Renal cortex interstitium (tissue), 11 donors: Measurements from ENCODE around the gene RPL18. TPM values are rescaled to one million over a fixed set of nuclear protein-coding genes. Genes with fewer than 3 reads are reported as not detected.
A peak's percentile ranks its signal among the peaks of the same experiment; 100 is the strongest.

Experiments used
- DNase-seq, 11 donors: peaks; one replicate each; pipeline ENCODE4 v3.0.0-alpha.2; 2013; ENCODE audit warnings: low read depth in 9 of 11, low spot score in 4 of 11; ENCODE audit errors: extremely low read depth in 1 of 11
- polyA plus RNA-seq, 3 donors: library from polyadenylated mRNA; unstranded; fragments of 120-200 nt; gene quantifications; one replicate each; pipeline ENCODE4 v1.2.1, GENCODE V29; 2013; ENCODE audit not compliant: insufficient read length in 3 of 3

The RPL18 gene
- polyA plus RNA-seq, 3 donors: 1,072 to 1,401 (median 1,249) TPM

- no peak for DNase-seq
These were observed 8.4 kb upstream of the RPL18 start for GRCh38 chr19:48627201-48627864.

DNA sequence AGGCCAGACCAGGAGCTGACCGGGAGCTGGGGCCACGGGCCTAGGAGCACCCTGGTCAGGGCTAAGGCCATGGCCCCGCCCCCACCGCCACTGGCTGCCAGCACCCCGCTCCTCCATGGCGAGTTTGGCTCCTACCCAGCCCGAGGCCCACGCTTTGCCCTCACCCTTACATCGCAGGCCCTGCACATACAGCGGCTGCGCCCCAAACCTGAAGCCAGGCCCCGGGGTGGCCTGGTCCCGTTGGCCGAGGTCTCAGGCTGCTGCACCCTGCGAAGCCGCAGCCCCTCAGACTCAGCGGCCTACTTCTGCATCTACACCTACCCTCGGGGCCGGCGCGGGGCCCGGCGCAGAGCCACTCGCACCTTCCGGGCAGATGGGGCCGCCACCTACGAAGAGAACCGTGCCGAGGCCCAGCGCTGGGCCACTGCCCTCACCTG lies 6.9 kb upstream of the RPL18 start:
- no peak for DNase-seq

- no peak for DNase-seq
These were observed 6.1 kb upstream of the RPL18 start for GRCh38 chr19:48624791-48625723.

GRCh38 chr19:48624067-48624594 lies 5.2 kb upstream of the RPL18 start:
- peak; percentile 88 to 98 (median 97) for DNase-seq

DNA sequence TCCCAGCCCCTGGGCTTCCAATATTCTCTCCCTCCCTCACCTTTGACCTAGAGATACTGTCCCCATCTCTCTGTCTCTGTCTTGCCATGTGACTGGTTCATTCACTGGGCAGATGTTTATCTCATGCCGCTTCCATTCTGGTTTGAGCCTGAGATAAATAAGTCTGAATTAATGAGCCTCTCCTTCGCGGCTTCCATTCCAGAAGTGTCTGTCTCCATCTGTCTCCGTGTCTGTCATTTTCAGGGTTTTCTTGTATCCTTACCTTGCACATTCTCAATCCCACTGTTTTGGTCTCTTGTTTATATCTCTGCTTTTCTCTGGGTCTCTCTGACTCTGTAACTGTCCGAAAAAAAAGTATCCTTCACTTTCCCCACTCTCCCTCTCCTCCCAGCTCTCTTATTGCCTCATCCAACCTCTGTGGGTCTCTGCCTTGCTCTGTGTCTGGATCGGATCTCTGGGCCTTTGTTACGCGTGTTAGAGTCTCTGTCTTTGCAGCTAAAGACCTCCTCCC lies 4.6 kb upstream of the RPL18 start:
- DNase-seq: no peak

GRCh38 chr19:48619692-48620585 lies 961 bp upstream of the RPL18 start:
- DNase-seq: no peak

DNA sequence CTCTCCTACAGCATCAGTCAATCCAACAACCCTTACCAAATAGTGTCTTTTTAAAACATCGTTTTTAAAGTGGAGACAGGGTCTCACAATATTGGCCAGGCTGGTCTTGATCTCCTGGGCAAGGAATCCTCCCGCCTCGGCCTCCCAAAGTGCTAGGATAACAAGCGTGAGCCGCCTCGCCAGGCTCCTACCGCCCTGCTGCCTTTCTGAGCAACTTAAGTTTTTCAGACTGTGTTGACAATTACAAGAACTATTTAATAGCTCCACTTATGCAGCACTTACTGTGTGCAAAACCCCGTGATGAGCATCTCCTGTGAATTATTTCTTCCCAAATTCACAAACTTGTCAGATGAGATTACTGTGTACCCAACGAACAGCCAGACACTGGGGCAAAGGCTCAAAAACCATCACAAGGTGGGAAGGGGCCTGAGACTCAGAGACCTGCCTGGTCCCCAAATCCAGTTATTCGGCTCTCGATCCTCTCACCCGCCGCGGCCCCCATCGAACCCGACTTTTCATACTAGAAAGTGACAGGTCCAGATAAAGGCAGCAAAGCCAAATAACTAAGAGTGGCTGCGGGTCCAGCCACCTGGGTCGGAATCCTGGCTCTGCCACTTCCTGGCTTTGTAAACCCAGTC lies 581 bp downstream of the RPL18 start:
- no peak for DNase-seq

DNA sequence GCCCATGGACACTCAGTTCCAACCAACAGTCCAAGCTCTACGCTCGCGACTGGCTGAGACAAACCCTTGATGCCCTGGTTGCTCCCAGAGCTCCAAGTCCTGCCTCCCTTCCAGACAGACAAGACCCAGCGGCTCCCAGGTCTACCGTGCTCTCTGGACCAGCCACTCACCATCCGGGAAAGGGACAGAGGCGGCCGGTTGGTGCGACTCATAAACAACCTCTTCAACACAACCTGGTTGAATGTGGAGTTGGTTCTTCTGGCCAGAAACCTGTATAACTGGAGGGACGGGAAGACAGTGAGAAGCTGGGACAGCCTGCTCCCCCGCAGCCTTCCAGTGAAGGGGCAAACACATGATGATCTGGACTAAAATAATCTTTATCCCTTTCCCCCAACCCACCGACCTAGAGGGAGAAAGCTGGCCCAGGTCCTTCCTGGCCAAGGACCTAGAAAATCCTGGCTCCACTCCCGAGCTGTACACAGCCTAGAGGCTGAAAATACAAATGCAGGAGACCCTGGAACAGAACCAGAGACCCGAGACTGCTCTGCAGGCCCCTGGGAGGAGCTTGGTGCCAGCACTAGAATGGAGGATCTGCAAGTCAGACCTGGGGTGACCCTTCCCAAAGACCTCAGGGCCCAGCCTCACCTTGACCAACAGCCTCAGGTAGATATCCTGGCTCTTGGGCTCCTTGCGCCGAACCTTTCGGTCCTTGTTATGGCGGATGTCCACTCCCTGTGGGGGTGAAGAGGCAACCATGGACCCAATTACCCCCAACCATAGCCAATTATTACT lies 1.6 kb downstream of the RPL18 start:
- no peak for DNase-seq

DNA sequence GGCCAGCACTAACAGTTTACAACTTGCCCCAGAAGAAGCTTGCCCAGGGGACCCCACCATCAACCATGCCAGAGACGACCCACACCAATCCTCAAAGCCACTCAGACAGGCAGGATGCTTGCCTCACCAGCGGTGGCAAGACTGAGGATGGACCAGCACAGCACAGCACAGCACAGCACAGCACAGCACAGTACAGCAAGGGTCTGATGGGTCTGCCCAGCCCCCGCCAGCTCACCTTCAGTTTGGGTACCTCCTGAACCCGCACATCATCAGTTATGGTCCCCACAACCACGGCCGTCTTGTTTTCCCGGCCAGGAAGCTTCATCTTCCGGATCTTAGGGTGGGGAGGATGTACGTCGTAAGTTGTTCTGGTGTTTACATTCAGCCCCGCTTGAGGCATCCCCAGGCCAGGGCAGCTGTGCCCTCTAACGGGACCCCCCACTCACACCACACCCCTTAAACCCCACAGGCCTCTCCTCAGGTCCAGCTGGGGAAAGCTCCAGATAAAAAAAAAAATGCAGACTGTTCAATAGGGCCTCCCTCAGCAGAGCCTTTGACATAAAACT lies 2.4 kb downstream of the RPL18 start:
- no peak for DNase-seq

GRCh38 chr19:48616041-48616436 lies 2.9 kb downstream of the RPL18 start:
- no peak for DNase-seq

DNA sequence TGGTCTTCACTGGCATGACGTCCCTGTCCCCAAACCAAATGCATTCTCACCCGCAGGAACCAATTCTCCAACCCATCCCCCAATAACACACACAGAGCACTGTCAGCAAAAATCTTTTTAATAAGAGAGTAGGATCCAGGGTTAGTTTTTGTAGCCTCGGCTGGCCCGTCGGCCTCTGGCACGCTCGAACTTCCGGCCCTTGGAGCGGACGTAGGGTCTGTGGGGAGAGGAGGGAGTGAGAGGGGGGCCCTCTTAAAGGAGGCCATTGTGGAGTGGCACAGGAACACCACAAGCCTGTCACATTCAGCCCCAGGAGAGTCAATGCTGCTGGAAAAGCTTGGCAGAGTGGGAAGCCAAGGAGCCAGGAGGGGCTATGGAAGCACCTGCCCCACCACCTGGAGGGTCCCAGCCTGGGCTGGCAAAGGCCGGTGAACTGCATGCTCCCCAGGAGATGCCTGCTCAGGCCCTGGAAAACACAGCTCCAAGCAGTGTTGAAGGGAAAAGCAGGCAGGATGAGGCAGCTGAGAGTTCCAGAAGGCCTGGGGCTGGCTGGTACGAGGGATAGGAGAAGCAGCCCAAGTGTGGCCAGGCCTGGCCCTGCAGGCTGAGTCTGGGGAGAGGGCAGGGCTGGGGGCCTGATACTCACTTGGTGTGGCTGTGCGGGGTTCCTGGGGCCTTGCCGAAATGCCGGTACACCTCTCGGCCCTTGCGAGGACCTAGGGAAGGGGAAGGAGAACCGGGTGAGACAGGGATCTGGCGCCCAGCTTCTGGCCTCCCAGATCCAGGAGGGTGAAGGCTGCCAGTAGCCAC lies 3.5 kb downstream of the RPL18 start:
- no peak for DNase-seq

GRCh38 chr19:48614436-48615230 lies 4.3 kb downstream of the RPL18 start, which contains the start of gene FAM83E:
Gene FAM83E (minus strand): TSS chr19:48615076. CDS start chr19:48613372, 1,704 bp downstream.
- no peak for DNase-seq

DNA sequence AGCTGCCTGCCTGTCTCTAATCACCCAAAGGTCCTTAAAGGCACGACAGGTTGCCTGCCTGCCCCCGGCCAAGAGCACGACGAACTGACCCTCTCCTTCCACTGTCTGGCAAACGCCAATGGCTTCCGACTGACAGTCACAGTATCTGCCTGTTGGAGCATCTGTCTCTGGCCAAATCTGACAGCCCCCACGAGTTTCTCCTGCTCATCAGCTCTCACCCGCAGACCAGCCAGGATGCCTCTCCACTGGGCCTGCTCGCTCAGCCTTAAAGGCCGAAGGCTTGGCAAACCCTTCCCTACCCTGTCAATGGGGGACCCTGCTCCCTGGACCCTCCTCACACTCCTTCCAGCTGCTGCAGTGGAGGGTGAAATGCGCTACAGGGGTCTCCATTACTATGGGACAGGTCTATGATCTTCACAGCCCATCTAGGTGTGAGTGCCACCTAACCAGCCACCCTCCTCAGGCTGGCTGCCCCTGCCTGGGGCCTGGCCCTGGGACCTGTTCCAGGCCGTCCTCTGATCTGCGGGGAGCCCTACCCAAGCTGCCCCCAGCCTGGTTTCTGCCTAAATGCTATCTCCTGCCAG lies 5.0 kb downstream of the RPL18 start:
- no peak for DNase-seq

DNA sequence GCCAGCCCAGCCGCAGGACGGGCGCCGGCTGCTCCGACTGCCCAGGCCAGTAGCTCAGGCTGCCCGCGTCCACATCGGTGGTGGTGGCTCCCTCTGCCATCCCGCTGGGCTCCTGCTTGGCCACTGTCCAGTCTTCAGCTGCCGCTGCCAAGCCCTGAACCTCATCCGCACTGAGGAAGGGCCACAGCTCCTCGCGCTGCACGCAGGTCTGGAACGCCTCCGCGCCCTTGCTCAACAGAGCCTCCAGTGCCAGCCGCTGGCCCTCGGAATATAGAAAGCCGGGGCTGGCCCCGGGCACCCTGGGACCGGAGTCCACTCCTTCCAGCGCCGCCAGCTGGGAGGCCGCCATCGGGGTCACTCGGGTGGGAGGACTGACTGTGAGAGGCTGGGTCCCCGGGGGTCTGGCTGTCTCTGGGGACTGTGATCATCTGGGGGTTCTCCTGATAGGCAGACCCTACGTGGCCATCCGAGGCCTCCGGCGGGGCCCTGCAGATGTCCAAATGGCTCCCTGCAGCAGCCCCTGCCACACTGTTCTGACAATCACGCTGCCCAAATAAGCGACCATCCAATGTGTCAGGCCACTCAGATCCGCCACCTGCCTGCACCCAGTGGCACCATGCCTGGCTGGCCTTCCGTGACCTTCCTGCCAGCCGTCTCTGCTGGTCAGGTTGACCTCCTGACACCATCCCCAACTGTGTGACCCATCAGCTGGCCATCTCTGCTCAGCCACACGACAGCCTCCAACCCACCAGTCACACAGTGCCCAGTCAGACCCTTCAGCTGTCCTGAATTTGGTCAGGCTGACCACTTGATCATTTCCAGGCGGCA lies 5.7 kb downstream of the RPL18 start:
- no peak for DNase-seq

GRCh38 chr19:48611872-48612271 lies 7.1 kb downstream of the RPL18 start:
- DNase-seq: no peak
